Measurements from ENCODE around the gene NNMT. TPM values are rescaled to one million over a fixed set of nuclear protein-coding genes. Genes with fewer than 3 reads are reported as not detected.

NNMT gene
- total RNA-seq, 1 experiment from 2014 or later: not detected

- CTCF ChIA-PET: no interaction called here
- no peak for TF ChIP-seq EZH2 (IDR thresholded peaks at IDR 0.05; ENCODE audit: low read depth)
- TF ChIP-seq, protein P1, sequence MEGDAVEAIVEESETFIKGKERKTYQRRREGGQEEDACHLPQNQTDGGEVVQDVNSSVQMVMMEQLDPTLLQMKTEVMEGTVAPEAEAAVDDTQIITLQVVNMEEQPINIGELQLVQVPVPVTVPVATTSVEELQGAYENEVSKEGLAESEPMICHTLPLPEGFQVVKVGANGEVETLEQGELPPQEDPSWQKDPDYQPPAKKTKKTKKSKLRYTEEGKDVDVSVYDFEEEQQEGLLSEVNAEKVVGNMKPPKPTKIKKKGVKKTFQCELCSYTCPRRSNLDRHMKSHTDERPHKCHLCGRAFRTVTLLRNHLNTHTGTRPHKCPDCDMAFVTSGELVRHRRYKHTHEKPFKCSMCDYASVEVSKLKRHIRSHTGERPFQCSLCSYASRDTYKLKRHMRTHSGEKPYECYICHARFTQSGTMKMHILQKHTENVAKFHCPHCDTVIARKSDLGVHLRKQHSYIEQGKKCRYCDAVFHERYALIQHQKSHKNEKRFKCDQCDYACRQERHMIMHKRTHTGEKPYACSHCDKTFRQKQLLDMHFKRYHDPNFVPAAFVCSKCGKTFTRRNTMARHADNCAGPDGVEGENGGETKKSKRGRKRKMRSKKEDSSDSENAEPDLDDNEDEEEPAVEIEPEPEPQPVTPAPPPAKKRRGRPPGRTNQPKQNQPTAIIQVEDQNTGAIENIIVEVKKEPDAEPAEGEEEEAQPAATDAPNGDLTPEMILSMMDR (conservative IDR thresholded peaks at IDR 0.05): no peak
- H3F3A ChIP-seq (ENCODE audit: insufficient read depth, low read depth): no peaks in the 10 kb centered on the region
- no peak for DNase-seq
- H3K27ac ChIP-seq: no peak overlapping the region
- no peaks in the 10 kb centered on the region for H3K4me1 ChIP-seq (replicated peaks; ENCODE audit: insufficient read depth)
- no peak overlapping the region for H2AFZ ChIP-seq
- no peaks in the 10 kb centered on the region for H3K9me3 ChIP-seq (ENCODE audit: insufficient read depth, low read depth)
- no TSS peak for BruUV-seq (replicated peaks)
- H3K9me2 ChIP-seq (ENCODE audit: insufficient read depth): no peaks in the 10 kb centered on the region
- H3K4me3 ChIP-seq: no peak overlapping the region
- H3K36me3 ChIP-seq (ENCODE audit: low read depth): no peaks in the 10 kb centered on the region
- no peaks in the 10 kb centered on the region for H3K79me2 ChIP-seq (ENCODE audit: low read depth)
- H3K4me2 ChIP-seq: no peak overlapping the region
- H3K27me3 ChIP-seq (ENCODE audit: insufficient read depth, low read depth): peaks cover 90% of the 10 kb centered on the region
- intact Hi-C loops (cut with micrococcal nuclease; ENCODE audit: unreplicated experiment): no loop called here
- POLR2A ChIA-PET (ENCODE audit: unreplicated experiment): no interaction called here
- H4K20me1 ChIP-seq (ENCODE audit: insufficient read depth): no peaks in the 10 kb centered on the region
These were observed 45.0 kb upstream of the NNMT start for GRCh38 chr11:114250993-114251814.

DNA sequence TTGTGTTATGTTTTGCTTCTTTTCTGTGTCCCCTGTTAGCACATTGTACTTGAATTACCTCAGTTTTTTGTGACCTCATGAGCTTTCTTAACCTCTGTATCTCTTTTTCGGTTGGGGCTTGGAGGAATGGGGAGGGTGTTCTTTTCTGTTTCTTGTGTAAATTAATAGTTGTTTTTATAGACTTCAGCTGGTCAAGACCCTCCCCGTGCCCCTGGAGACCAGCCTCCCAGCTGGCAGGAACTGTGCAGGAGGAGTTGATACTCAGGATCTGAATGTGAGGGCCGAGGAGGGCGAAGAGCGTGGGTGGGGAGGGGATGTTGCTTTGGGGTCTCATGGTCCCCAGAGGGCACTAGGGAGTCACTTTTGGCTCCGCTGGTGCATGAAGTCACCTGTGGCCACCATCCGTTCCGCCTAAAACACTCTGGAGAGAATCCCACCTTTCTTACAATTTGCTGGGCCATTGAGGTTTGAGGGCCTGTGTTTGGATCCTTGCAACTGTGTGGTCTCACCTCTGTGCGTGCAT is 44.3 kb upstream of the NNMT start:
- intact Hi-C loops (cut with micrococcal nuclease; ENCODE audit: unreplicated experiment): no loop called here
- Histone ChIP-seq H3K27me3 (ENCODE audit: insufficient read depth, low read depth) (peaks cover 90% of the 10 kb centered on the region), H3K4me2 (no peak overlapping the region), H2AFZ (no peak overlapping the region), H3K27ac (no peak overlapping the region), H4K20me1 (ENCODE audit: insufficient read depth) (no peaks in the 10 kb centered on the region), H3K4me1 (replicated peaks; ENCODE audit: insufficient read depth) (no peaks in the 10 kb centered on the region), H3K9me2 (ENCODE audit: insufficient read depth) (no peaks in the 10 kb centered on the region), H3K36me3 (ENCODE audit: low read depth) (no peaks in the 10 kb centered on the region), H3K79me2 (ENCODE audit: low read depth) (no peaks in the 10 kb centered on the region), H3F3A (ENCODE audit: insufficient read depth, low read depth) (no peaks in the 10 kb centered on the region), H3K4me3 (no peak overlapping the region), H3K9me3 (ENCODE audit: insufficient read depth, low read depth) (no peaks in the 10 kb centered on the region)
- DNase-seq: no peak
- no TSS peak for BruUV-seq (replicated peaks)
- CTCF ChIA-PET: no interaction called here
- POLR2A ChIA-PET (ENCODE audit: unreplicated experiment): no interaction called here
- TF ChIP-seq EZH2 (IDR thresholded peaks at IDR 0.05; ENCODE audit: low read depth): no peak
- TF ChIP-seq, protein P1 (conservative IDR thresholded peaks at IDR 0.05): no peak

- no TSS peak for BruUV-seq (replicated peaks)
- Histone ChIP-seq H3K9me2 (ENCODE audit: insufficient read depth) (no peaks in the 10 kb centered on the region), H3K4me1 (replicated peaks; ENCODE audit: insufficient read depth) (no peaks in the 10 kb centered on the region), H3F3A (ENCODE audit: insufficient read depth, low read depth) (no peaks in the 10 kb centered on the region), H3K79me2 (ENCODE audit: low read depth) (no peaks in the 10 kb centered on the region), H3K27ac (no peak overlapping the region), H3K9me3 (ENCODE audit: insufficient read depth, low read depth) (no peaks in the 10 kb centered on the region), H2AFZ (no peak overlapping the region), H3K27me3 (ENCODE audit: insufficient read depth, low read depth) (peaks cover 90% of the 10 kb centered on the region), H3K4me2 (no peak overlapping the region), H4K20me1 (ENCODE audit: insufficient read depth) (no peaks in the 10 kb centered on the region), H3K36me3 (ENCODE audit: low read depth) (no peaks in the 10 kb centered on the region), H3K4me3 (no peak overlapping the region)
- intact Hi-C loops (cut with micrococcal nuclease; ENCODE audit: unreplicated experiment): no loop called here
- CTCF ChIA-PET: no interaction called here
- DNase-seq: no peak
- POLR2A ChIA-PET (ENCODE audit: unreplicated experiment): no interaction called here
- TF ChIP-seq, protein P1 (conservative IDR thresholded peaks at IDR 0.05): no peak
- TF ChIP-seq EZH2 (IDR thresholded peaks at IDR 0.05; ENCODE audit: low read depth): no peak; the same call in 1 of the 2 replicates
These were observed 43.4 kb upstream of the NNMT start for GRCh38 chr11:114252767-114253166.

Data from PC-9 (cell line).